Measurements from ENCODE around the gene CBX3.
"Not testable (repeated sequence)": the region's sequence is repeated elsewhere in the genome, so short reads cannot be mapped to it uniquely, and the experiment has no call there.

The CBX3 gene

DNA sequence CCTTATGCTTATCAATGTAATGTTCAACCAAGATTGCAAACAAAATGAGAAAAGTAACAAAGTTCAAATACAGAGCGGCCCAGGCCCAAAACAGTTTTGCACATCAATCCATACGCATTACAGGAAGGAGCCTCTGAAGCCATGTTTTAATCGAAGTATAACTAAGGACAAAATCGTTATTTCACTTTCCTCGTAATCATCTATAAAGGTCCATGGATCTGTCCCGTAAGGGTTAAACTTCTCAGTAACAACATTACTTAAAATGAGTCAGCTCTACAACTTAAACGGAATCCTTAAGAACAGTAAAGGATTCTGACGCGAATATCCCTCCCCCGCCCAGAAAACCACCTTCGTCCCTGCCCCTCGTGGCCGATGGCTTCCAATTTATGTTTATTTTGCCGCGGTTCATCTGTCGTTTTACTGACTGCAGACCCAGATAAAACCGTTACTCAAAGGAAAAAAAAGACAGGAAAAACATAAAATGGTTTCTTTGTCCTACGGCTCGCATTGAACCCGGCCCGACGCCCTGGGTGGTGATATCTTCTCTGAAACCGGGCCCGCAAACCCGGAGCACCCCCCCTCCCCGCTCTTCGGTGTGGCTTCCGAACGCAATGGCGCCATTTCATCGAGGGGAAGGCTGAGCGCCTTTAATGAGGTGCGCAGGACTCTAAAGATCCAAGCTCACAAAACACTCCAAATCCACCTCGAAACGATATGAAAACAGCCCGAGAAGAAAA lies 2.1 kb upstream of the CBX3 start:
- DNase-seq (ENCODE audit: insufficient read length, low spot score) (no peak), FAIRE-seq (peak; percentile 64)

- FAIRE-seq (no peak), DNase-seq (ENCODE audit: insufficient read length, low spot score) (no peak)
These were observed 1.5 kb upstream of the CBX3 start for GRCh38 chr7:26200038-26200443.

GRCh38 chr7:26200444-26201246 lies 900 bp upstream of the CBX3 start, which contains the start of gene HNRNPA2B1:
Gene HNRNPA2B1, minus strand, starts transcription at chr7:26200746. Its CDS starts 169 bp downstream, at chr7:26200577.
- DNase-seq (ENCODE audit: insufficient read length, low spot score) (peak; percentile 43), FAIRE-seq (peak; percentile 97)

- DNase-seq (ENCODE audit: insufficient read length, low spot score) (no peak), FAIRE-seq (peak; percentile 53)
These were observed 760 bp downstream of the CBX3 start for GRCh38 chr7:26202019-26202990.

GRCh38 chr7:26203016-26203415 lies 1.5 kb downstream of the CBX3 start:
- FAIRE-seq (no peak), DNase-seq (ENCODE audit: insufficient read length, low spot score) (no peak)

DNA sequence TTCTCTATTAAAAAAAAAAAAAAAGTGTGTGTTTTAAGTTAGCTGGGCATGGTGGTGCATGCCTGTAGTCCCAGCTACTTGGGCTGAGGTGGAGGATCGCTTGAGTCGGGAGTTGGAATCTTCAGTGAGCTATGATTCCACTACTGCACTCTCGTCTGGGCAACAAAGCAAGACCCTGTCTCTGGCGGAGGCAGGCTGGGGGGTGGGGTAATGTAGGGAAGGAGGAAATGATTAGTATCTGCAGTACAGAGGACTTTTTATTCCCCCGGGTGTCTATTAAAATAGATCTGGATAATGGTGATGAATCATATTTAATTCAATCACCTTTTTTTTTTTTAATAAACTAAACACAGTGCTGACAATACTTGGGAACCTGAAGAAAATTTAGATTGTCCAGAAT lies 6.5 kb downstream of the CBX3 start:
- FAIRE-seq (no peak), DNase-seq (ENCODE audit: insufficient read length, low spot score) (no peak)

DNA sequence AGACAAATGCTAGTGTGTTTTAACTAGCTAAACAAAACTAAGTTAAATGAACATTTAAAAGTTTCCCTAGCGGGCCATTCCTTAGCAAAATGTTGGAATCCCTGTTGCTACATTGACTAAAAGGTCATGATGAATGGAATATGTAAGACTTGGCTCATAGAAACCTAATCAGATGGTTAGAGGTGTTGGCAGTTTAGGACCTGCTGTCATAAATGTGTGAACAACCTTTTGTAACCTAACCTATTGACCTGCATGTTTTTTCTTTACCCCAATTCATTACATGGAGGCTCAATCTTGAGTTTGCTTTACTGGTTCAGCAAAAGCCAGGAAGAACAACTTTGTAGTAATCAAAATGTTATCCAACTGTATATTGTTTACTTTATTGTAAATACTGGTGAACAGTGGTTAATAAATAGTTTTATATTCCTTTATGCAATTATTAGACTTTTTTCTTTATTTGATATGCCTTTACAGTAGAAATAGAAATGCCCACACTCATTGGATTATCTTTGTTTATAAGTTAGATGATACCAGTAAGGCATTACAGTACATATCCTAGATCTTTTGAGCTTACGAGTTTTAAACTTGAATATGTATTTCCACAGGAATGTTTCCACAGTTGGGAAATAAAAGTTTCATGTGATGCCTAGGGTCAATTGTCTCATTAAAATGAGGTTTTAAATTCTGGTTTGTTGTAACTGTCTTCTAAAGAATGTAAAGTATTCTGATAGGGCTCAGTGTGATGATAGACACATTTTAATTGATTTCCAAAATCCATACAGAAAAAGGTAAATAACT lies 11.6 kb downstream of the CBX3 start:
- no peak for FAIRE-seq

DNA sequence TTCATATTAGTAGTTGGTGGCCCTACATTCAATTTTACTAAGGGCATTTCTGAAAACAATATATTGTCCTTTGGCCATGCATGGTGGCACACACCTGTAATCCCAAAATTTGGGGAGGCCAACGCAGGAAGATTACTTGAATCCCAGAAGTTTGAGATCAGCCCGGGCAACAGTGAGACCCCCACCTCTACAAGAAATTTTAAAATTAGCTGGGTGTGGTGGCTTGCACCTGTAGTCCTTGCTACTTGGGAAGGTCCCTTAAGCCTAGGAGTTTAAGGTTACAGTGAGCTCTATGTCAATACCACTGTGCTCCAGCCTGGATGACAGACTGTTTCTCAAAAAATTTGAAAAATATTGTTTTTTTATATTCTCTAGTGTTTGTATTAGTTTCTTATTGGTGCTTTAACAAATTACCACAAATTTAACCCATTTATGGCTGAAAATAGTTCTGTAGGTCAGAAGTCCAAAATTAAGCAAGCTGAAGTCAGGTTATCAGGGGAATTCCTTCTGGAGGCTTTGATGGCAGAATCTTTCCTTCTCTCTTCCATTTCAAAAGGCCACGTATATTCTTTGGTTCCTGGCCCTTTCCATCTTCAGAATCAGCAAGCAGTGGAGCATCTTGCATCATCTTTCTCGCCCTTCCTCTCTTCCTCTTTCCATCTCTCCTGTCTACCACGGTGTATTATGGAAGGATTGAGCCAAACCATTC lies 12.4 kb downstream of the CBX3 start:
- FAIRE-seq (no peak), DNase-seq (ENCODE audit: insufficient read length, low spot score) (no peak)

More for the DNA sequence above, 11.6 kb downstream of the CBX3 start:
- DNase-seq (ENCODE audit: insufficient read length, low spot score): no peak

GRCh38 chr7:26216049-26216448 lies 14.5 kb downstream of the CBX3 start:
- no peak for FAIRE-seq

DNA sequence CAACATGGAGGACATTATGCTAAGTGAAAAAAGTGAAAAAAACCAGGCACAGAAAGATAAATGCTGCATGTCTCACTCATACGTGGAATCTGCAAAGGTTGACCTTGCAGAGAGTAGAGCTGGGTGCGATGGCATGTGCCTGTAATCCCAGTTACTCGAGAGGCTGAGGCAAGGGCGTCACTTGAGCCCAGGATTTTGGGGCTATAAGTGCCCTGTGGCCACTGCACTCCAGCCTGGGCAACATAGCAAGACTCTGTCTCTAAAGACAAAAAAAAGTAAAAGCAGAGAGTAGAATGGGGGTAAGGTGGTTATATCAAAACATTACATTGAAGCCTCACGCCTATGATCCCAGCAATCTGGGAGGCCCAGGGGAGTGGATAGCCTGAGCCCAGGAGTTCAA lies 22.8 kb downstream of the CBX3 start:
- FAIRE-seq: no peak
- DNase-seq (ENCODE audit: insufficient read length, low spot score): no peak

More at GRCh38 chr7:26216049-26216448, 14.5 kb downstream of the CBX3 start:
- no peak for DNase-seq (ENCODE audit: insufficient read length, low spot score)

- DNase-seq (ENCODE audit: insufficient read length, low spot score) (no peak), FAIRE-seq (no peak)
These were observed 26.4 kb downstream of the CBX3 start for GRCh38 chr7:26227987-26228386.

GRCh38 chr7:26233902-26234511 lies 32.5 kb downstream of the CBX3 start:
- FAIRE-seq (no peak), DNase-seq (ENCODE audit: insufficient read length, low spot score) (no peak)

- no peak for FAIRE-seq
- DNase-seq (ENCODE audit: insufficient read length, low spot score): no peak
These were observed 35.7 kb downstream of the CBX3 start for GRCh38 chr7:26237035-26237807.

GRCh38 chr7:26238032-26238431 lies 36.5 kb downstream of the CBX3 start:
- FAIRE-seq (no peak), DNase-seq (ENCODE audit: insufficient read length, low spot score) (no peak)

DNA sequence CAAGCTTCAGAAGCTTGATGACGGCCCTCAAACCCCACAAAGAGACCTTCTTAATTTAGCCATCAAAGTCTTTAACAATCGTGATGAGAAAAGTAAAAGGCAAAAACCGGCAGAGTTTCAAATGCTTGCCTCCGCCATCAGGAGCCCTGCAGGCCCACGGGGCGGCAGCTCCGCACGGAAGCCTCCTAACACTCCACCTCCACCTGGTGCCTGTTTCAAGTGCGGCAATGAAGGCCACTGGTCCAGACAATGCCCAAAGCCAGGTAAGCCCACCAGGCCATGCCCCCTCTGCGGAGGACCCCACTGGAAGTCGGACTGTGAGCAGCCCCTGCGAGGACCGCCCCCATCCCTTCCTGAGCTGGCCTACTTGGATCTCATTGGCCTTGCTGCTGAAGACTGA lies 43.6 kb downstream of the CBX3 start:
- FAIRE-seq: no peak
- DNase-seq (ENCODE audit: insufficient read length, low spot score): no peak

DNA sequence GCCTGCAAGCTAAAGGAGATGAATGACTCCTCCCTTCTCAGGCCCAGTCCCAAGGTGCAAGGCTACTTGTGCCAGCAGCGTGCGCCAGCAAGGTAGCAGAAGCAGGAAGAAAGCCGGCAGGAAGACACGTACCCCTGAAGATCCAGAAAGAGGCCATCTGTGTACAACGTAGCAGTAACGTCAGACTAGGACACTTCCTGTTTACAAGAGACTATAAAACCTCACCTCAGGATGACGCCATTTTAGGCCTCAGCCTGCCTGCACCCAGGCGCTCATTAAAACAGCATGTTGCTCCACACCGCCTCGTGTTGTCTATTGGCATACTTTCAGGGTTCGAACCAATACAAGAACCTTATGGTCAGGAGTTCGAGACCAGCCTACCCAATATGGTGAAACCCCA lies 48.7 kb downstream of the CBX3 start:
- FAIRE-seq (no peak), DNase-seq (ENCODE audit: insufficient read length, low spot score) (no peak)

- FAIRE-seq; DNase-seq (ENCODE audit: insufficient read length, low spot score): not testable (repeated sequence)
These were observed 60.3 kb downstream of the CBX3 start for GRCh38 chr7:26261866-26262265.

Data from GM19239 (cell line).